ENCODE data around the gene SIGLEC8.

SIGLEC8 gene

GRCh38 chr19:51470966-51471365, 12.7 kb upstream of the SIGLEC8 start:
- no peak overlapping the region for H3K27ac ChIP-seq (ENCODE audit: low read depth, low read length)
- no peaks in the 10 kb centered on the region for H3F3A ChIP-seq (ENCODE audit: control insufficient read depth, insufficient read depth)
- H3K4me1 ChIP-seq (ENCODE audit: control insufficient read depth, low read length), result no peaks in the 10 kb centered on the region
- H3K79me2 ChIP-seq (ENCODE audit: control insufficient read depth, low read length), result no peaks in the 10 kb centered on the region
- H3K9me2 ChIP-seq (replicated peaks; ENCODE audit: control insufficient read depth, low read length), result no peaks in the 10 kb centered on the region
- peaks cover 20% of the 10 kb centered on the region; the same call in 1 of the 2 replicates for H3K27me3 ChIP-seq (ENCODE audit: control insufficient read depth, low read length)
- no peaks in the 10 kb centered on the region for H3K36me3 ChIP-seq (ENCODE audit: control insufficient read depth, low read length)
- no peak overlapping the region for H3K4me2 ChIP-seq (ENCODE audit: low read length)
- H3K4me3 ChIP-seq (ENCODE audit: low read length), result no peak overlapping the region
- no peaks in the 10 kb centered on the region for H4K20me1 ChIP-seq (ENCODE audit: control insufficient read depth, insufficient read depth, low read depth, low read length)
- TF ChIP-seq CTCF (IDR thresholded peaks at IDR 0.05; ENCODE audit: low read depth, low read length, poor library complexity, severe bottlenecking), result no peak
- H3K9me3 ChIP-seq (ENCODE audit: control insufficient read depth, insufficient read depth, low read length), result no peaks in the 10 kb centered on the region

DNA sequence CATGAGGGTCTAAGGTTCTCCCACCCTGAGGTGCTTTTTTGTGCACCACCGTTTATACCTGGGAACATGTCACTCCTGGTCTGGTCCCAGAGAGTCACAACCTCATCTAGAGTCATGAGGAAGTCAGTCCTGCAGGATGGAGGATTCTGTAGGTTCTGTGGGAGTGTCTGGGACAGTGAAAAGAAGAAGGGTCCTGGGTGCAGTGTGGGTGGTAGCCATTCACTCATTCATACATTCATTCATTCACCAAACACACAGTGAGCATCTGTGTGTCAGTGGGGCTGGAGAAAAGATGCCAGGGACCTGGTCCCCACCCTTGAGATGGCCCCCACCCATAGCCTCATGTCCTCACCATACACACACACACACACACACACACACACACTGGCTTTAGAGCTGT, 11.4 kb upstream of the SIGLEC8 start:
- Histone ChIP-seq H3K79me2 (ENCODE audit: control insufficient read depth, low read length) (no peaks in the 10 kb centered on the region), H3K27ac (ENCODE audit: low read depth, low read length) (no peak overlapping the region), H4K20me1 (ENCODE audit: control insufficient read depth, insufficient read depth, low read depth, low read length) (no peaks in the 10 kb centered on the region), H3K27me3 (ENCODE audit: control insufficient read depth, low read length) (peaks cover 19% of the 10 kb centered on the region; the same call in 1 of the 2 replicates), H3K4me3 (ENCODE audit: low read length) (no peak overlapping the region), H3F3A (ENCODE audit: control insufficient read depth, insufficient read depth) (no peaks in the 10 kb centered on the region), H3K4me2 (ENCODE audit: low read length) (no peak overlapping the region), H3K4me1 (ENCODE audit: control insufficient read depth, low read length) (no peaks in the 10 kb centered on the region), H3K9me2 (replicated peaks; ENCODE audit: control insufficient read depth, low read length) (no peaks in the 10 kb centered on the region), H3K36me3 (ENCODE audit: control insufficient read depth, low read length) (no peaks in the 10 kb centered on the region), H3K9me3 (ENCODE audit: control insufficient read depth, insufficient read depth, low read length) (no peaks in the 10 kb centered on the region)
- TF ChIP-seq EZH2phosphoT487 (IDR thresholded peaks at IDR 0.05; ENCODE audit: borderline replicate concordance, low read length), result no peak
- no peak for TF ChIP-seq CTCF (IDR thresholded peaks at IDR 0.05; ENCODE audit: low read depth, low read length, poor library complexity, severe bottlenecking)

- Histone ChIP-seq H3K36me3 (ENCODE audit: control insufficient read depth, low read length) (no peaks in the 10 kb centered on the region), H3K79me2 (ENCODE audit: control insufficient read depth, low read length) (no peaks in the 10 kb centered on the region), H3K9me3 (ENCODE audit: control insufficient read depth, insufficient read depth, low read length) (no peaks in the 10 kb centered on the region), H3F3A (ENCODE audit: control insufficient read depth, insufficient read depth) (no peaks in the 10 kb centered on the region), H3K27me3 (ENCODE audit: control insufficient read depth, low read length) (peaks cover 15% of the 10 kb centered on the region; the same call in 1 of the 2 replicates), H4K20me1 (ENCODE audit: control insufficient read depth, insufficient read depth, low read depth, low read length) (no peaks in the 10 kb centered on the region), H3K4me2 (ENCODE audit: low read length) (no peak overlapping the region), H3K4me1 (ENCODE audit: control insufficient read depth, low read length) (no peaks in the 10 kb centered on the region), H3K4me3 (ENCODE audit: low read length) (no peak overlapping the region), H3K9me2 (replicated peaks; ENCODE audit: control insufficient read depth, low read length) (no peaks in the 10 kb centered on the region), H3K27ac (ENCODE audit: low read depth, low read length) (no peak overlapping the region)
- TF ChIP-seq CTCF (IDR thresholded peaks at IDR 0.05; ENCODE audit: low read depth, low read length, poor library complexity, severe bottlenecking), result no peak
- no peak for TF ChIP-seq EZH2phosphoT487 (IDR thresholded peaks at IDR 0.05; ENCODE audit: borderline replicate concordance, low read length)
These were observed 10.9 kb upstream of the SIGLEC8 start for GRCh38 chr19:51469162-51469561.

DNA sequence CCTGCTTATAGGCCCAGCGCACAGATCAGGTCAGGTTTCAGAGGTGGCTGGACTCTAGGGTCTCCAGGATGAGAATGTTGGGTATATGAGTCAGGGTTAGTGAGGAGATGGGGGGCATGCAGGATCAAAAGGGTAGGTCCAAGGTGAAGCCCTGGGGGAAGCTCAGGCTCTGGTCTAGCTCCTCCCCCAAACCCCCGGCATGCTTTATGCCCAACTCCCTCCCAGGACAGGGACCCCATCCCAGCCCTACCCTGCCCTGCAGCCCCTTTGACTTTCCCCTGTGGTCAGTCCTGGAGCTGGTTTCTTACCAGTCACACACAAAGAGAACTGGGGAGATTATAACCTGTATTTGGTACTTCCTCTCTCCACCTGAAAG, 10.3 kb upstream of the SIGLEC8 start:
- Histone ChIP-seq H3K27ac (ENCODE audit: low read depth, low read length) (no peak overlapping the region), H3F3A (ENCODE audit: control insufficient read depth, insufficient read depth) (no peaks in the 10 kb centered on the region), H3K9me3 (ENCODE audit: control insufficient read depth, insufficient read depth, low read length) (no peaks in the 10 kb centered on the region), H3K27me3 (ENCODE audit: control insufficient read depth, low read length) (peaks cover 11% of the 10 kb centered on the region; the same call in 1 of the 2 replicates), H3K36me3 (ENCODE audit: control insufficient read depth, low read length) (no peaks in the 10 kb centered on the region), H3K9me2 (replicated peaks; ENCODE audit: control insufficient read depth, low read length) (no peaks in the 10 kb centered on the region), H3K4me1 (ENCODE audit: control insufficient read depth, low read length) (no peaks in the 10 kb centered on the region), H4K20me1 (ENCODE audit: control insufficient read depth, insufficient read depth, low read depth, low read length) (no peaks in the 10 kb centered on the region), H3K4me3 (ENCODE audit: low read length) (no peak overlapping the region), H3K4me2 (ENCODE audit: low read length) (no peak overlapping the region), H3K79me2 (ENCODE audit: control insufficient read depth, low read length) (no peaks in the 10 kb centered on the region)
- no peak for TF ChIP-seq CTCF (IDR thresholded peaks at IDR 0.05; ENCODE audit: low read depth, low read length, poor library complexity, severe bottlenecking)
- TF ChIP-seq EZH2phosphoT487 (IDR thresholded peaks at IDR 0.05; ENCODE audit: borderline replicate concordance, low read length), result no peak

All from DOHH2 (cell line).